CD14-positive monocyte (primary cell): ENCODE measurements around the gene ATG3. TPM values are rescaled to one million over a fixed set of nuclear protein-coding genes. Genes with fewer than 3 reads are reported as not detected.

Experiments used
- DNase-seq, 3 donors: peaks; one replicate each; pipeline ENCODE4 v3.0.0-alpha.2; 2011 to 2022
- H2AFZ ChIP-seq: 2 replicates; pipeline ENCODE4 v1.6.0; 2012; ENCODE audit warnings: mild to moderate bottlenecking, low read depth, low read length, inconsistent platforms; ENCODE audit not compliant: insufficient read depth, poor library complexity, severe bottlenecking
- H3K27ac ChIP-seq, 2 donors: 1 replicate in 1 of 2; 2 replicates in 1 of 2; pipeline ENCODE4 v1.5.1; 2012 to 2013; ENCODE audit warnings: low read length in 2 of 2, control low read depth in 1 of 2, inconsistent platforms in 1 of 2, low read depth in 1 of 2, mild to moderate bottlenecking in 1 of 2
- H3K27me3 ChIP-seq, 2 donors: one replicate each; pipeline versions ENCODE4 v1.6.0 to v1.6.1; 2011 to 2013; ENCODE audit warnings: low read length in 2 of 2; ENCODE audit not compliant: control insufficient read depth in 2 of 2, insufficient read depth in 2 of 2
- H3K36me3 ChIP-seq, 2 donors: replicated peaks in 1 of 2; 1 replicate in 1 of 2; 2 replicates in 1 of 2; pipeline versions ENCODE4 v1.5.1 to v1.6.1; 2012 to 2013; ENCODE audit warnings: low read length in 2 of 2, control low read depth in 1 of 2, inconsistent platforms in 1 of 2, mild to moderate bottlenecking in 1 of 2; ENCODE audit not compliant: insufficient read depth in 2 of 2, control insufficient read depth in 1 of 2
- H3K4me1 ChIP-seq, 2 donors: 1 replicate in 1 of 2; 2 replicates in 1 of 2; pipeline versions ENCODE4 v1.5.1 to v1.6.1; 2012 to 2013; ENCODE audit warnings: low read length in 2 of 2, control low read depth in 1 of 2, inconsistent platforms in 1 of 2, mild to moderate bottlenecking in 1 of 2, moderate library complexity in 1 of 2; ENCODE audit not compliant: insufficient read depth in 2 of 2, control insufficient read depth in 1 of 2
- H3K4me2 ChIP-seq: replicated peaks from 2 replicates; pipeline ENCODE3; 2012; ENCODE audit warnings: low read length, moderate library complexity, mild to moderate bottlenecking; ENCODE audit not compliant: poor library complexity, severe bottlenecking; ENCODE audit errors: extremely low read depth
- H3K4me3 ChIP-seq, 3 experiments: fragments of 200-600 bp in 1 of 3; sonication (generic) in 1 of 3; replicated peaks in 1 of 3; 1 replicate in 2 of 3; 2 replicates in 1 of 3; pipeline ENCODE4 v1.5.1; 2011 to 2013; ENCODE audit warnings: low read length in 3 of 3, mild to moderate bottlenecking in 3 of 3, control low read depth in 2 of 3, low read depth in 2 of 3, inconsistent platforms in 1 of 3, moderate library complexity in 1 of 3
- H3K79me2 ChIP-seq: 2 replicates; pipeline ENCODE4 v1.6.0; 2012; ENCODE audit warnings: mild to moderate bottlenecking, control low read depth, inconsistent platforms, low read length, moderate library complexity; ENCODE audit not compliant: insufficient read depth
- H3K9ac ChIP-seq: 2 replicates; pipeline ENCODE4 v1.6.0; 2017; ENCODE audit warnings: low read length, mild to moderate bottlenecking; ENCODE audit not compliant: insufficient read depth, poor library complexity, severe bottlenecking
- H3K9me3 ChIP-seq, 2 donors: replicated peaks in 1 of 2; 1 replicate in 1 of 2; 2 replicates in 1 of 2; pipeline versions ENCODE4 v1.5.1 to v1.6.1; 2012 to 2013; ENCODE audit warnings: low read length in 2 of 2, control low read depth in 1 of 2; ENCODE audit not compliant: control insufficient read depth in 1 of 2, insufficient read depth in 1 of 2
- H4K20me1 ChIP-seq: 2 replicates; pipeline ENCODE4 v1.6.0; 2012; ENCODE audit warnings: mild to moderate bottlenecking, low read length, control low read depth, moderate library complexity; ENCODE audit not compliant: insufficient read depth
- H3K27ac Mint-ChIP-seq, 7 donors: one replicate each; pipeline ENCODE4 v1.8.0; 2020; ENCODE audit warnings: mild to moderate bottlenecking in 7 of 7, mixed read lengths in 7 of 7, moderate library complexity in 6 of 7, inconsistent platforms in 2 of 7
- H3K27me3 Mint-ChIP-seq, 3 donors: one replicate each; pipeline ENCODE4 v1.8.0; 2021 to 2022; ENCODE audit warnings: low read depth in 3 of 3, mild to moderate bottlenecking in 3 of 3, mixed read lengths in 3 of 3, moderate library complexity in 3 of 3, inconsistent platforms in 1 of 3
- H3K36me3 Mint-ChIP-seq, 2 donors: one replicate each; pipeline ENCODE4 v1.8.0; 2020; ENCODE audit warnings: mixed read lengths in 2 of 2, inconsistent platforms in 1 of 2, mild to moderate bottlenecking in 1 of 2
- H3K4me1 Mint-ChIP-seq: one replicate; pipeline ENCODE4 v1.8.0; 2020; ENCODE audit warnings: mild to moderate bottlenecking, mixed read lengths
- H3K4me3 Mint-ChIP-seq, 2 donors: one replicate each; pipeline ENCODE4 v1.8.0; 2020; ENCODE audit warnings: mild to moderate bottlenecking in 2 of 2, mixed read lengths in 2 of 2, moderate library complexity in 1 of 2
- H3K9me3 Mint-ChIP-seq, 7 donors: one replicate each; pipeline ENCODE4 v1.8.0; 2020 to 2022; ENCODE audit warnings: mixed read lengths in 7 of 7, mild to moderate bottlenecking in 6 of 7, moderate library complexity in 6 of 7, inconsistent platforms in 2 of 7
- CTCF ChIP-seq: fragments of 200-600 bp; IDR thresholded peaks from one replicate; pipeline ENCODE4 v1.8.0; 2022; ENCODE audit warnings: antibody characterized with exemption, mild to moderate bottlenecking
- WGBS: methylation state at CpG from one replicate; pipeline ENCODE4 v1.1.5; 2013; ENCODE audit warnings: missing lambda C conversion rate; ENCODE audit not compliant: insufficient coverage; 5-methylcytosine and 5-hydroxymethylcytosine counted together
- intact Hi-C, 2 donors: fragments of 100-400 bp; cut with micrococcal nuclease; formaldehyde crosslinking; loops; one replicate each; pipeline versions ENCODE4 v1.15.0 to v1.15.1; 2023
- polyA plus RNA-seq, 3 donors: library from polyadenylated mRNA; depleted of rRNA in 1 of 3; unstranded in 2 of 3; stranded (reverse) in 1 of 3; fragments of 300-500 nt in 2 of 3; fragments of >200 nt in 1 of 3; fragmentation: Illumina TruSeq in 2 of 3; gene quantifications; 1 replicate in 2 of 3; 2 replicates in 1 of 3; pipeline ENCODE4 v1.2.3, GENCODE V29; 2012 to 2021

ATG3 gene
- polyA plus RNA-seq, 3 donors = 99.8 to 288 (median 226) TPM

- peaks cover 19% of the 10 kb centered on the region for H3K4me1 Mint-ChIP-seq
- 100% methylated on average over 1 of the region's 4 CpGs for WGBS
- no peak overlapping the region for H3K4me3 Mint-ChIP-seq
- H3K9me3 Mint-ChIP-seq = peaks cover 0 to 7% (median 1%) of the 10 kb centered on the region in 7 donors
- Histone ChIP-seq H3K36me3 (no peaks in the 10 kb centered on the region), H4K20me1 (no peaks in the 10 kb centered on the region), H3K4me1 (peaks cover 5 to 12% of the 10 kb centered on the region in 2 donors), H3K27ac (no peak overlapping the region), H3K27me3 (no peaks in the 10 kb centered on the region), H3K79me2 (no peaks in the 10 kb centered on the region), H3K4me2 (no peak overlapping the region), H3K4me3 (no peak overlapping the region), H3K9me3 (no peaks in the 10 kb centered on the region), H3K9ac (no peak overlapping the region), H2AFZ (no peak overlapping the region)
- TF ChIP-seq CTCF = no peak
- DNase-seq = no peak
- no peak overlapping the region for H3K27ac Mint-ChIP-seq
- peaks cover 0 to under 1% of the 10 kb centered on the region in 2 donors for H3K36me3 Mint-ChIP-seq
- intact Hi-C loops = no loop called here
- peaks cover 0 to 1% (median 0%) of the 10 kb centered on the region in 3 donors for H3K27me3 Mint-ChIP-seq
Observed at GRCh38 chr3:112484352-112484751, 77.4 kb downstream of the ATG3 start.

DNA sequence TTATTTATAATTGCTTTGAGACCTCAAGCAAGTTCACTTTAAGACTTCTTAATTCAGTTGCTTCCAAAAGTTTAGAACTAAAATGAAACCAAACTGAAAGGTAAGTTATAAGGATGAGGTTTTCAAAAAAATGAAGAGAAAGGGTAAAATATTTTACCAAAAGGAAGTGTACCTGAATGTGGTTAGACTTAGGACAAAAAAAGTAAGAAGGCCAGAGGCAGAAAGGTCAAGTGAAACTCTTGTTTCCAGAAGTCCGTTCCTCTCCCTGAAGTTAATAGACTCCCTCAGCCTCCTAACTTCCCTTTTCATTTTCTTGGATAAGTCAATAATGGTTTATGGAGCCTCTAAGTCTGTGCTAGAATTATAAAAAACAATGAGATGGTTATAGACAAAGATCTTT is 79.1 kb downstream of the ATG3 start:
- no peaks in the 10 kb centered on the region for H3K27me3 Mint-ChIP-seq
- WGBS = no CpG with 5 or more reads among the region's 1 CpG

More for the DNA sequence above, 79.1 kb downstream of the ATG3 start:
- Histone ChIP-seq H3K27me3 (no peaks in the 10 kb centered on the region), H3K4me1 (peaks cover 9 to 26% of the 10 kb centered on the region in 2 donors), H3K36me3 (no peaks in the 10 kb centered on the region), H3K4me3 (no peak overlapping the region), H3K9me3 (no peaks in the 10 kb centered on the region), H4K20me1 (no peaks in the 10 kb centered on the region), H3K9ac (no peak overlapping the region), H3K79me2 (no peaks in the 10 kb centered on the region), H3K4me2 (no peak overlapping the region), H3K27ac (no peak overlapping the region), H2AFZ (peak overlapping the region; percentile 30)
- H3K27ac Mint-ChIP-seq = peak overlapping the region in 1 of 7 donors; percentile 44
- H3K36me3 Mint-ChIP-seq = no peaks in the 10 kb centered on the region
- H3K4me3 Mint-ChIP-seq = no peak overlapping the region
- H3K4me1 Mint-ChIP-seq = peaks cover 33% of the 10 kb centered on the region
- intact Hi-C loops = no loop called here
- no peak for TF ChIP-seq CTCF
- peaks cover 0 to 7% (median 1%) of the 10 kb centered on the region in 7 donors for H3K9me3 Mint-ChIP-seq
- DNase-seq = peak in 1 of 3 donors; percentile 13

Other genes starting within 250 kb of the ATG3 start
- under 1 TPM in 2 of 3 donors, not detected in 1; 0.12 to 0.13 TPM for gene CD200, start 228.8 kb downstream of the ATG3 start, polyA plus RNA-seq
- under 1 TPM in 1 of 3 donors, not detected in 2; 0.05 TPM for gene BTLA, start 62.5 kb downstream of the ATG3 start, polyA plus RNA-seq
- gene SLC35A5, start 83 bp upstream of the ATG3 start, polyA plus RNA-seq = 10 to 100 TPM; 16.8 to 74.1 (median 61.3) TPM
- under 1 TPM in 1 of 3 donors, not detected in 2; 0.05 TPM for gene CCDC80, start 79.2 kb upstream of the ATG3 start, polyA plus RNA-seq